GM20000 (cell line): ENCODE data around the gene MS4A18.

Experiments
- DNase-seq: peaks from one replicate; pipeline ENCODE4 v3.0.0; 2012; ENCODE audit warnings: low spot score
- TF ChIP-seq, protein P1 (sequence below): IDR thresholded peaks from 2 replicates; pipeline ENCODE4 v1.5.1; 2012; ENCODE audit warnings: mild to moderate bottlenecking, control low read depth; ENCODE audit errors: extremely low read depth, missing control alignments

The MS4A18 gene

GRCh38 chr11:60788401-60789125 is 64.0 kb downstream of the MS4A18 start:
- no peak for DNase-seq
- TF ChIP-seq, protein P1, sequence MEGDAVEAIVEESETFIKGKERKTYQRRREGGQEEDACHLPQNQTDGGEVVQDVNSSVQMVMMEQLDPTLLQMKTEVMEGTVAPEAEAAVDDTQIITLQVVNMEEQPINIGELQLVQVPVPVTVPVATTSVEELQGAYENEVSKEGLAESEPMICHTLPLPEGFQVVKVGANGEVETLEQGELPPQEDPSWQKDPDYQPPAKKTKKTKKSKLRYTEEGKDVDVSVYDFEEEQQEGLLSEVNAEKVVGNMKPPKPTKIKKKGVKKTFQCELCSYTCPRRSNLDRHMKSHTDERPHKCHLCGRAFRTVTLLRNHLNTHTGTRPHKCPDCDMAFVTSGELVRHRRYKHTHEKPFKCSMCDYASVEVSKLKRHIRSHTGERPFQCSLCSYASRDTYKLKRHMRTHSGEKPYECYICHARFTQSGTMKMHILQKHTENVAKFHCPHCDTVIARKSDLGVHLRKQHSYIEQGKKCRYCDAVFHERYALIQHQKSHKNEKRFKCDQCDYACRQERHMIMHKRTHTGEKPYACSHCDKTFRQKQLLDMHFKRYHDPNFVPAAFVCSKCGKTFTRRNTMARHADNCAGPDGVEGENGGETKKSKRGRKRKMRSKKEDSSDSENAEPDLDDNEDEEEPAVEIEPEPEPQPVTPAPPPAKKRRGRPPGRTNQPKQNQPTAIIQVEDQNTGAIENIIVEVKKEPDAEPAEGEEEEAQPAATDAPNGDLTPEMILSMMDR, result no peak

GRCh38 chr11:60790726-60791125 is 66.2 kb downstream of the MS4A18 start:
- TF ChIP-seq, protein P1, result no peak

GRCh38 chr11:60791153-60791933 is 66.8 kb downstream of the MS4A18 start:
- TF ChIP-seq, protein P1, result no peak
- no peak for DNase-seq

More at GRCh38 chr11:60790726-60791125, 66.2 kb downstream of the MS4A18 start:
- DNase-seq, result no peak

DNA sequence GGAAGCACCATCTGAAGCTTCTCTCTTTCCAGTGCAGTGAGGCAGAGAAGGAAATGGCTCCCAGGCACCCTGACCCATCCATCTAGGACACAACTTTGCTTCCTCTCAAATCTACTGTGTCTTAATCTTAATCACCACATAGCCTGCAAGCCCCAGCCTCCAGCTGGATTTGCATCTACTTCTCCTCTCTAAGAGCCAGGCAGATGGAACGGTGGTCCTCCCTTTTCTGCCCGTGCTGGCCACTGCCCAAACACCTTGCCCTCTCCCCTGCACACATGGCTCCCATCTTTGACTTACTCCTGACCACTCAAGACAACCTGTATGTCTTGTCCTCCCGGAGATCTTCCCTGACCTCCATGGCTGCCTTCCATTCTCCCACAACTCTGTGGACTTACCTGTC is 68.0 kb downstream of the MS4A18 start:
- DNase-seq, result no peak
- TF ChIP-seq, protein P1, result no peak
